CD14-positive monocyte (primary cell): ENCODE measurements around the gene SYTL3. TPM values are rescaled to one million over a fixed set of nuclear protein-coding genes. Genes with fewer than 3 reads are reported as not detected.

Source experiments
- DNase-seq, 3 donors: peaks; one replicate each; pipeline ENCODE4 v3.0.0-alpha.2; 2011 to 2022
- H2AFZ ChIP-seq: 2 replicates; pipeline ENCODE4 v1.6.0; 2012; ENCODE audit warnings: mild to moderate bottlenecking, low read depth, low read length, inconsistent platforms; ENCODE audit not compliant: insufficient read depth, poor library complexity, severe bottlenecking
- H3K27ac ChIP-seq, 2 donors: 1 replicate in 1 of 2; 2 replicates in 1 of 2; pipeline ENCODE4 v1.5.1; 2012 to 2013; ENCODE audit warnings: low read length in 2 of 2, control low read depth in 1 of 2, inconsistent platforms in 1 of 2, low read depth in 1 of 2, mild to moderate bottlenecking in 1 of 2
- H3K27me3 ChIP-seq, 2 donors: one replicate each; pipeline versions ENCODE4 v1.6.0 to v1.6.1; 2011 to 2013; ENCODE audit warnings: low read length in 2 of 2; ENCODE audit not compliant: control insufficient read depth in 2 of 2, insufficient read depth in 2 of 2
- H3K36me3 ChIP-seq, 2 donors: replicated peaks in 1 of 2; 1 replicate in 1 of 2; 2 replicates in 1 of 2; pipeline versions ENCODE4 v1.5.1 to v1.6.1; 2012 to 2013; ENCODE audit warnings: low read length in 2 of 2, control low read depth in 1 of 2, inconsistent platforms in 1 of 2, mild to moderate bottlenecking in 1 of 2; ENCODE audit not compliant: insufficient read depth in 2 of 2, control insufficient read depth in 1 of 2
- H3K4me1 ChIP-seq, 2 donors: 1 replicate in 1 of 2; 2 replicates in 1 of 2; pipeline versions ENCODE4 v1.5.1 to v1.6.1; 2012 to 2013; ENCODE audit warnings: low read length in 2 of 2, control low read depth in 1 of 2, inconsistent platforms in 1 of 2, mild to moderate bottlenecking in 1 of 2, moderate library complexity in 1 of 2; ENCODE audit not compliant: insufficient read depth in 2 of 2, control insufficient read depth in 1 of 2
- H3K4me2 ChIP-seq: replicated peaks from 2 replicates; pipeline ENCODE3; 2012; ENCODE audit warnings: low read length, moderate library complexity, mild to moderate bottlenecking; ENCODE audit not compliant: poor library complexity, severe bottlenecking; ENCODE audit errors: extremely low read depth
- H3K4me3 ChIP-seq, 3 experiments: fragments of 200-600 bp in 1 of 3; sonication (generic) in 1 of 3; replicated peaks in 1 of 3; 1 replicate in 2 of 3; 2 replicates in 1 of 3; pipeline ENCODE4 v1.5.1; 2011 to 2013; ENCODE audit warnings: low read length in 3 of 3, mild to moderate bottlenecking in 3 of 3, control low read depth in 2 of 3, low read depth in 2 of 3, inconsistent platforms in 1 of 3, moderate library complexity in 1 of 3
- H3K79me2 ChIP-seq: 2 replicates; pipeline ENCODE4 v1.6.0; 2012; ENCODE audit warnings: mild to moderate bottlenecking, control low read depth, inconsistent platforms, low read length, moderate library complexity; ENCODE audit not compliant: insufficient read depth
- H3K9ac ChIP-seq: 2 replicates; pipeline ENCODE4 v1.6.0; 2017; ENCODE audit warnings: low read length, mild to moderate bottlenecking; ENCODE audit not compliant: insufficient read depth, poor library complexity, severe bottlenecking
- H3K9me3 ChIP-seq, 2 donors: replicated peaks in 1 of 2; 1 replicate in 1 of 2; 2 replicates in 1 of 2; pipeline versions ENCODE4 v1.5.1 to v1.6.1; 2012 to 2013; ENCODE audit warnings: low read length in 2 of 2, control low read depth in 1 of 2; ENCODE audit not compliant: control insufficient read depth in 1 of 2, insufficient read depth in 1 of 2
- H4K20me1 ChIP-seq: 2 replicates; pipeline ENCODE4 v1.6.0; 2012; ENCODE audit warnings: mild to moderate bottlenecking, low read length, control low read depth, moderate library complexity; ENCODE audit not compliant: insufficient read depth
- H3K27ac Mint-ChIP-seq, 7 donors: one replicate each; pipeline ENCODE4 v1.8.0; 2020; ENCODE audit warnings: mild to moderate bottlenecking in 7 of 7, mixed read lengths in 7 of 7, moderate library complexity in 6 of 7, inconsistent platforms in 2 of 7
- H3K27me3 Mint-ChIP-seq, 3 donors: one replicate each; pipeline ENCODE4 v1.8.0; 2021 to 2022; ENCODE audit warnings: low read depth in 3 of 3, mild to moderate bottlenecking in 3 of 3, mixed read lengths in 3 of 3, moderate library complexity in 3 of 3, inconsistent platforms in 1 of 3
- H3K36me3 Mint-ChIP-seq, 2 donors: one replicate each; pipeline ENCODE4 v1.8.0; 2020; ENCODE audit warnings: mixed read lengths in 2 of 2, inconsistent platforms in 1 of 2, mild to moderate bottlenecking in 1 of 2
- H3K4me1 Mint-ChIP-seq: one replicate; pipeline ENCODE4 v1.8.0; 2020; ENCODE audit warnings: mild to moderate bottlenecking, mixed read lengths
- H3K4me3 Mint-ChIP-seq, 2 donors: one replicate each; pipeline ENCODE4 v1.8.0; 2020; ENCODE audit warnings: mild to moderate bottlenecking in 2 of 2, mixed read lengths in 2 of 2, moderate library complexity in 1 of 2
- H3K9me3 Mint-ChIP-seq, 7 donors: one replicate each; pipeline ENCODE4 v1.8.0; 2020 to 2022; ENCODE audit warnings: mixed read lengths in 7 of 7, mild to moderate bottlenecking in 6 of 7, moderate library complexity in 6 of 7, inconsistent platforms in 2 of 7
- CTCF ChIP-seq: fragments of 200-600 bp; IDR thresholded peaks from one replicate; pipeline ENCODE4 v1.8.0; 2022; ENCODE audit warnings: antibody characterized with exemption, mild to moderate bottlenecking
- WGBS: methylation state at CpG from one replicate; pipeline ENCODE4 v1.1.5; 2013; ENCODE audit warnings: missing lambda C conversion rate; ENCODE audit not compliant: insufficient coverage; 5-methylcytosine and 5-hydroxymethylcytosine counted together
- intact Hi-C, 2 donors: fragments of 100-400 bp; cut with micrococcal nuclease; formaldehyde crosslinking; loops; one replicate each; pipeline versions ENCODE4 v1.15.0 to v1.15.1; 2023
- polyA plus RNA-seq, 3 donors: library from polyadenylated mRNA; depleted of rRNA in 1 of 3; unstranded in 2 of 3; stranded (reverse) in 1 of 3; fragments of 300-500 nt in 2 of 3; fragments of >200 nt in 1 of 3; fragmentation: Illumina TruSeq in 2 of 3; gene quantifications; 1 replicate in 2 of 3; 2 replicates in 1 of 3; pipeline ENCODE4 v1.2.3, GENCODE V29; 2012 to 2021

The SYTL3 gene
- polyA plus RNA-seq, 3 donors: 14.6 to 18.7 (median 14.8) TPM

GRCh38 chr6:158705386-158706126, 55.7 kb downstream of the SYTL3 start:
- peaks cover 29 to 34% of the 10 kb centered on the region in 2 donors for H3K36me3 Mint-ChIP-seq
- 97% methylated on average over 13 of the region's 13 CpGs for WGBS
- H3K4me3 Mint-ChIP-seq: no peak overlapping the region
- H3K36me3 ChIP-seq: peaks cover 0 to 26% of the 10 kb centered on the region in 2 donors
- peaks cover 15% of the 10 kb centered on the region for H4K20me1 ChIP-seq
- H3K79me2 ChIP-seq: no peaks in the 10 kb centered on the region
- intact Hi-C loops: loop anchor here (5.0 to 10.0 kb wide), 3 partner anchors 42 to 429 kb away; no protein-coding TSS in a partner anchor
- no peak overlapping the region for H3K27ac ChIP-seq
- H3K27me3 Mint-ChIP-seq: peaks cover 0 to 3% (median 0%) of the 10 kb centered on the region in 3 donors
- no peak overlapping the region for H3K4me2 ChIP-seq
- no peak for DNase-seq
- H3K9me3 ChIP-seq: no peaks in the 10 kb centered on the region
- H3K4me3 ChIP-seq: no peak overlapping the region
- H3K27me3 ChIP-seq: no peaks in the 10 kb centered on the region
- H3K4me1 ChIP-seq: peaks cover 9 to 10% of the 10 kb centered on the region in 2 donors
- H3K4me1 Mint-ChIP-seq: peaks cover 18% of the 10 kb centered on the region
- no peak overlapping the region for H2AFZ ChIP-seq
- H3K9me3 Mint-ChIP-seq: no peaks in the 10 kb centered on the region
- H3K27ac Mint-ChIP-seq: peak overlapping the region in 4 of 7 donors; percentile 33 to 69 (median 54)
- no peak overlapping the region for H3K9ac ChIP-seq
- TF ChIP-seq CTCF: no peak

- 70% methylated on average over 3 of the region's 6 CpGs for WGBS
- H3K27me3 ChIP-seq: no peaks in the 10 kb centered on the region
- H3K27ac ChIP-seq: no peak overlapping the region
- no peaks in the 10 kb centered on the region for H3K9me3 Mint-ChIP-seq
- no peak overlapping the region for H3K27ac Mint-ChIP-seq
- H3K4me3 Mint-ChIP-seq: no peak overlapping the region
- H3K4me3 ChIP-seq: no peak overlapping the region
- H3K36me3 Mint-ChIP-seq: peaks cover 33 to 41% of the 10 kb centered on the region in 2 donors
- peaks cover 0 to 34% of the 10 kb centered on the region in 2 donors for H3K36me3 ChIP-seq
- no peak overlapping the region for H3K9ac ChIP-seq
- no peaks in the 10 kb centered on the region for H3K9me3 ChIP-seq
- peaks cover 9 to 10% of the 10 kb centered on the region in 2 donors for H3K4me1 ChIP-seq
- H3K27me3 Mint-ChIP-seq: peaks cover 0 to 3% (median 0%) of the 10 kb centered on the region in 3 donors
- TF ChIP-seq CTCF: peak; percentile 15
- H3K79me2 ChIP-seq: no peaks in the 10 kb centered on the region
- no peak for DNase-seq
- intact Hi-C loops: loop anchor here (5.0 to 10.0 kb wide), 3 partner anchors 41 to 428 kb away; no protein-coding TSS in a partner anchor
- H3K4me2 ChIP-seq: no peak overlapping the region
- H3K4me1 Mint-ChIP-seq: peaks cover 18% of the 10 kb centered on the region
- no peak overlapping the region for H2AFZ ChIP-seq
- H4K20me1 ChIP-seq: peaks cover 15% of the 10 kb centered on the region
These were observed 56.6 kb downstream of the SYTL3 start for GRCh38 chr6:158706369-158706982.
